ENCODE data around the gene CD9. TPM values are rescaled to one million over a fixed set of nuclear protein-coding genes. Genes with fewer than 3 reads are reported as not detected.

Gene CD9
- total RNA-seq, 2 donors from 2014 or later = 33.5 to 99.1 TPM

- H3K4me3 ChIP-seq (ENCODE audit: low read length) = no peak overlapping the region
- no peaks in the 10 kb centered on the region for H3K9me3 ChIP-seq (ENCODE audit: control insufficient read depth, low read length)
- no peaks in the 10 kb centered on the region for H3K27me3 ChIP-seq (ENCODE audit: control insufficient read depth, insufficient read depth, low read length, poor library complexity, severe bottlenecking)
- no peak overlapping the region for H3K9ac ChIP-seq (ENCODE audit: extremely low read depth, low read length, poor library complexity, severe bottlenecking)
- Mint-ChIP-seq H3K36me3 (ENCODE audit: low read depth) (peaks cover 29% of the 10 kb centered on the region), H3K4me1 (peaks cover 23% of the 10 kb centered on the region), H3K27ac (peak overlapping the region; percentile 46), H3K4me3 (no peak overlapping the region), H3K9me3 (no peaks in the 10 kb centered on the region), H3K27me3 (ENCODE audit: insufficient read depth) (no peaks in the 10 kb centered on the region)
- no peak for DNase-seq
- WGBS, 2 experiments (ENCODE audit: insufficient coverage in 1 of 2, insufficient read length in 1 of 2) = 91 to 100% methylated on average over 5 to 12 of the region's 12 CpGs
- H3K36me3 ChIP-seq (ENCODE audit: control insufficient read depth, insufficient read depth, low read length) = no peaks in the 10 kb centered on the region
- TF ChIP-seq CTCF (conservative IDR thresholded peaks at IDR 0.05) = no peak
- no peak overlapping the region for H3K27ac ChIP-seq (ENCODE audit: low read depth, low read length)
- peaks cover 4% of the 10 kb centered on the region for H3K4me1 ChIP-seq (ENCODE audit: control insufficient read depth, insufficient read depth, low read length)
Measured at GRCh38 chr12:6226002-6226678, 25.9 kb downstream of the CD9 start.

GRCh38 chr12:6226679-6227051 is 26.5 kb downstream of the CD9 start:
- no peak overlapping the region for H3K4me3 ChIP-seq (ENCODE audit: low read length)
- Mint-ChIP-seq H3K36me3 (ENCODE audit: low read depth) (peaks cover 29% of the 10 kb centered on the region), H3K27ac (peak overlapping the region; percentile 46), H3K9me3 (no peaks in the 10 kb centered on the region), H3K4me3 (no peak overlapping the region), H3K4me1 (peaks cover 23% of the 10 kb centered on the region), H3K27me3 (ENCODE audit: insufficient read depth) (no peaks in the 10 kb centered on the region)
- H3K36me3 ChIP-seq (ENCODE audit: control insufficient read depth, insufficient read depth, low read length) = no peaks in the 10 kb centered on the region
- no peak for DNase-seq
- peaks cover 4% of the 10 kb centered on the region for H3K4me1 ChIP-seq (ENCODE audit: control insufficient read depth, insufficient read depth, low read length)
- 89 to 93% methylated on average over 5 to 10 of the region's 10 CpGs for WGBS, 2 experiments (ENCODE audit: insufficient coverage in 1 of 2, insufficient read length in 1 of 2)
- TF ChIP-seq CTCF (conservative IDR thresholded peaks at IDR 0.05) = no peak
- H3K9ac ChIP-seq (ENCODE audit: extremely low read depth, low read length, poor library complexity, severe bottlenecking) = no peak overlapping the region
- no peak overlapping the region for H3K27ac ChIP-seq (ENCODE audit: low read depth, low read length)
- no peaks in the 10 kb centered on the region for H3K27me3 ChIP-seq (ENCODE audit: control insufficient read depth, insufficient read depth, low read length, poor library complexity, severe bottlenecking)
- H3K9me3 ChIP-seq (ENCODE audit: control insufficient read depth, low read length) = no peaks in the 10 kb centered on the region

- H3K9me3 Mint-ChIP-seq = no peaks in the 10 kb centered on the region
- Histone ChIP-seq H3K9me3 (ENCODE audit: control insufficient read depth, low read length) (no peaks in the 10 kb centered on the region), H3K27ac (ENCODE audit: low read depth, low read length) (no peak overlapping the region), H3K4me3 (ENCODE audit: low read length) (no peak overlapping the region), H3K36me3 (ENCODE audit: control insufficient read depth, insufficient read depth, low read length) (no peaks in the 10 kb centered on the region), H3K4me1 (ENCODE audit: control insufficient read depth, insufficient read depth, low read length) (peaks cover 4% of the 10 kb centered on the region), H3K9ac (ENCODE audit: extremely low read depth, low read length, poor library complexity, severe bottlenecking) (no peak overlapping the region), H3K27me3 (ENCODE audit: control insufficient read depth, insufficient read depth, low read length, poor library complexity, severe bottlenecking) (no peaks in the 10 kb centered on the region)
- H3K4me1 Mint-ChIP-seq = peaks cover 17% of the 10 kb centered on the region
- no peak for DNase-seq
- no peak overlapping the region for H3K4me3 Mint-ChIP-seq
- no peaks in the 10 kb centered on the region for H3K27me3 Mint-ChIP-seq (ENCODE audit: insufficient read depth)
- H3K36me3 Mint-ChIP-seq (ENCODE audit: low read depth) = peaks cover 29% of the 10 kb centered on the region
- WGBS, 2 experiments (ENCODE audit: insufficient coverage in 1 of 2, insufficient read length in 1 of 2) = 91 to 94% methylated on average over 9 of the region's 9 CpGs
- no peak for TF ChIP-seq CTCF (conservative IDR thresholded peaks at IDR 0.05)
- H3K27ac Mint-ChIP-seq = no peak overlapping the region
Measured at GRCh38 chr12:6228535-6229223, 28.5 kb downstream of the CD9 start.

All from endodermal cell (in vitro differentiated cells).